ELF-1 (cell line): Measurements from ENCODE around the gene KLF1.

Source experiments
- DNase-seq: peaks from one replicate; pipeline ENCODE4 v3.0.0-alpha.2; 2016; ENCODE audit warnings: low read depth, low spot score

KLF1 gene

DNA sequence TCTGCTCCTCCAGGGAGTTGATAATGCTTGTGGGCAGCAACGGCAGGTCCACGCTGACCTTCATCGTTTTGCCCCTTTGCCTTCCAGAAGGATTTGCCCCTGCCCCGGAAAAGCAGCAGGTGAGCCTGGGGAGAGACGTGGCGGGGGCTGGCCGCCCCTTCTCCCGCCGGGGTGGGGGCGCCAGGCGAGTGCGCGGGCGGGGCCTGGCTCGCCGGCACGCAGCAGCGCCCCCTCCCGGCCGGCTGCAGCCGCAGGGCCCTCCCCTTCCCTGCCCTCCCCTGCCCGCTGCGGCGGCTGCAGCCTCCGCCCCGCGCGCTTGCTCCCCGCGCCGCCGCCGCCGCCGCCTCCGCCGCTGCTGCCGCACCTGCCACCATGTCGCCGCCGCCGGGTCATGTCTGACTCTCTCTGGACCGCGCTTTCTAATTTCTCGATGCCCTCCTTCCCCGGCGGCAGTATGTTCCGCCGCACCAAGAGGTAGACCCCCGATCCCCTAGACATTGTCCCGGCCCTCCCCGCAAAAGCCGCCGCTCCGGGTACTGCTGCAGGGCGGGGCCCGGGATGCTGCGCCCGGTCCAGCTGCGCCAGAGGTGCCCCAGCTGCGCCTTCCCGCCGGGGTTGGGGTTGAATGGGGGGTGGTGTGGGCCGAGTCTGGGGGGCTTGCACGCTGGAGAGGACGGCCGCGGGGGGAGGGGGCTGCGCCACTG, 48.7 kb downstream of the KLF1 start, which contains the start of gene MAST1:
Gene MAST1, plus strand, starts transcription at position 334 of the 704 bp plus-strand sequence. Its CDS starts 58 bp downstream, at position 392.
- DNase-seq = peak; percentile 49

DNA sequence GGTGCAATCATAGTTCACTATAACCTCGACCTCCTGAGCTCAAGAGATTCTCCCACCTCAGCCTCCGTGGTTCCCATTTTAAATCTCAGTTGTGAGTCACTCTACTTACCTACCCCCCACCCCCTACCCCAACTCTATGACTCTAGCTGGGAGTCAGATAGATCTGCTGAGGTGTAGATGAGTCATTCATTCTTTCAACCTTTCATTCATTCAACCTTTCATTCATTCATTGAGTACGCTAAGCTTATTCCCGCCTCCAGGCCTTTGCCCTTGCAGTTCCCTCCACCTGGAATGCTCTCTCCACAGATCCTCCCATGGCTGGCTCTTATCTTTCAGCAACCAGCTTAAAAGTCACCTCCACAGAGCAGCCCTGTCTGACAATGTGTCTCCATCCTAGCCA, 49.8 kb downstream of the KLF1 start:
- no peak for DNase-seq

DNA sequence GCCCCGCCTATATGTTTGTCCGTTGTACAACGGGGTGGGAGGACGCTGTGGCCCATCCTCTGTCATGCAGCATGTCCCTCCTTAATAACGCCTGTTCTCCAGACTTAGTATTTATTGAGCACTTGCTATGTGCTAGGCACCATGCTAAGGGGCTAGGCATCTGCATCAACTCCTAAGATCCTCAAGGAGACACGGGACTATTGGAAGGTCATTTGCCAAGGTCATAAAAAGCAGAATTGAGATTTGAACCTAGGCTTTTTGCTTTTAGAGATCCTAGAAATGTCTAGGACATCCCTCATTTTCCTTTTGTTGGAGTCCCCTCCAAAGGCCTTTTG, 50.5 kb downstream of the KLF1 start:
- no peak for DNase-seq

DNA sequence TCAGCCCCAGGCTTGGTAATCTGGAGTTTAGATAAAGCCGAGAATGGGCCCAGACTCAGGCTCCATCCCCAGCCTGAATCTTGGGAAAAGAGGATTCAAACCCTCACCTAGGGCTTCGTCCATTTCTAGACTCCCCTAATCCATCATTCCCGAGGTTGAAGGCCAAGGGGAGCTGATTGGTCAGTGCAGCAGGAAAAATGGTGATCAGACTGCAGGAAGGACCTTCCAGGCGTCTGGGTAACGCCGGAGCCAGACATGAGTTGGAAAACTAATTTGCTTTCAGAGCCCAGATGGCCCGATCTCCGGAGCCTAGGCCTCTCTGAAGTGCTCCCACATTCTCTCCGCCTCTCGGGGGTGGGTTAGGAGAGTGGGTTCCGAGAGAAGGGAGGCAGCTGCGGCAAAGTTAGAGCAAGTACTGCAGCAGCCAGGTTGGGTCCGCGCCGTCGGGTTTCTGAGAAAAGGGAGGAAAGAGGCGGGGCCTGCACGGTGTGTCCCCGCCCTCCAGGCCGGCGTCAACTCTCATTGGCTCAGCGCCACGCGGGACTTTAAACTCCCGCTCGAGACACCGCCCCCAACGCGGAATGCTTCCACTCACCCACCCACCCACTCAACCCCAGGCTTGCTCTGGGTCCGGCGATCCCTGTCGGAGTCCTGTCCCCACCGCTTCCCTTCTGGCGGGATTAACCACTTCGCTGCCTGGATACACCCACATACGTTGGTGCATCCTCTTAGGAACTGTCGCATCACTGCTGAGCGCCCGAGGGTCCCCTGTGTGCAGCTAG, 51.8 kb downstream of the KLF1 start:
- DNase-seq = no peak

DNA sequence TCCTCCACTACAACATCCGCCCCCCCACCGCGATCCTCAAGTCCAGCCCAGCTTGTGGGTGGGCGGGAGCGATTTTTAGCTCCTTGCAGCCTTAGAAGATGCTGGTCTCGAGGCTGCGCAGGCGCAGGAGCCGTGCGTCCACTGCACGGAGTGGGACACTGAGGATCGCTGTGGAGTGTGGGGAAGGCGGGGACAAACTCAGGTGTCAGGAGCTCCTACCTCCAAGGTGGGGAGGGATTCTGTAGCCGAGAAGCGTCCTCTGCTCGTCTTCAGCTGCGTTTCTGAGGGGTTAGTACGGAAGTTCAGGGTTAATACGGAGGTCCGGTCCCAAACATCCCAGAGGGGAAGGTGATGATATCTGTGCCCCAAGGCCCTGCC, 52.4 kb downstream of the KLF1 start, which contains the start of gene RTBDN:
Gene RTBDN, minus strand, starts transcription at position 14 of the 378 bp plus-strand sequence. CDS start 4,600 bp downstream, outside the sequence.
- DNase-seq = peak; percentile 41
